ENCODE data around the gene CACTIN.
A peak's percentile ranks its signal among the peaks of the same experiment; 100 is the strongest.

Gene CACTIN

DNA sequence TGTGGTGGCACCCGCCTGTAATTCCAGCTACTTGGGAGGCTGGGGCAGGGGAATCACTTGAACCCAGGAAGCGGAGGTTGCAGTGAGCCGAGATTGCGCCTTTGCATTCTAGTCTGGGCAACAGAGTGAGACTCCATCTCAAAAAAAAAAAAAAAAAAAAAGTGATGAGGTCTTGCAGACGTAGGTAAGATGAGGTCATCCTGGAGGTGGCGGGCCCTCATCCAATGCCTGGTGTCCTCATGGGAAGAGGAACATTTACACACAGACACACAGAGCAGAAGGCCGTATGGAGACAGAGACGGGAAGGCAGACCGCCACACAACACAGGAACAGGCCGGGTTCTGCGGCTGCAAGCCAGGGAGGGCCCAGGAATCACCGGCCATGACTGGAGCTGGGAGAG is 4.4 kb downstream of the CACTIN start:
- no peak for DNase-seq

DNA sequence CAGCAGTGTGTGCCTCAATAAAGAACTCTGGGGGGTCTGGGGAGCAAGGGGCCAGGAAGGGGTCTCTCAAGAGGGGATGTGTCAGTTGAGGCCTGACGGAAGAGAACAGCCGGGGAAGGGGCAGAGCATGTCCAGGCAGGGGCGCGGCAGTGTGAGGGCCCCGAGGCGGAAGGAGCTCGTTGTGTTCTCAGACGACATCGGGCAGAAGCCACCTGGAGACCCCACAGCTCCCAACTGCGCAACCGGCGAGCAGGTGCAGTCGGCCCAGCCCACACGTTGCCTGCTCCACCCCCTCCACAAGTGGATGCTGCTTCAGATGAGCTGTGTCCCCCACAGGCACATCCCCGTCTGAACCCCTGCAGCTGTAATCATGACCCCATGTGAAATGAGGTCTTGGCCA is 4.9 kb downstream of the CACTIN start:
- DNase-seq: no peak

DNA sequence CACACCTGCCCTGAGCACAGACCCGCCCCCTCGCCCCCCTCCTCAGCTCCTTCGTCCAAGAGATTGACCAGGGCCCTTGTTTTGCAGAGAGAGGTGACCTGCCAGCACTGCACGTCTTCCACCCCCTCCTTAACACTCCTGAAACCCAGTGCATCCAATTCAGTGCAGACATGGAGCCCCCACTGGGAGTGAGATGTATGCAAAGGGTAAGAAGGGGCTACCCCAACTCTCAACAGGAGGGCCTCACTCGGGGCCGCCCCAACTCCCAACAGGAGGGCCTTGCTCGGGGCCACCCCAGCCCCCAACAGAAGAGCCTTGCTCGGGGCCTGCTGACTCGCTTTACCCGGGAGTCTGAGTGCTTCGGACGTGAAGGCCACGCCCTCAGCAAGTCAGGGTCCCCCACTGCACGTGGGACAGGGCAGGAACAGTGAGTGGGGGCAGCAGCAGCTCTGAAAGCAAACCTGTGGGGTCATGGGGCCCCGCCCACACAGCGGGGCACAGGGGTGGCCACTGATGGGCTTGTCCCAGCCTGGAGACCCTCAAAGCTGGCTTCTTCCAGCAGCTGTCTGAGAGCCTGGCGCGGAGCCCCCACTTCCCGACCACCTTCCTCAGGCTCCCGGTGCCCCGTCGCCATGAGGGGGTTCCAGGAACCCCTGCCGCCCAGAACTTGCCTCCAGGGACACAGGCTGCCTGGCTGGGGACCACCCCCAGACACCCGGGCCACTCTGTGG is 5.6 kb downstream of the CACTIN start:
- DNase-seq: no peak

DNA sequence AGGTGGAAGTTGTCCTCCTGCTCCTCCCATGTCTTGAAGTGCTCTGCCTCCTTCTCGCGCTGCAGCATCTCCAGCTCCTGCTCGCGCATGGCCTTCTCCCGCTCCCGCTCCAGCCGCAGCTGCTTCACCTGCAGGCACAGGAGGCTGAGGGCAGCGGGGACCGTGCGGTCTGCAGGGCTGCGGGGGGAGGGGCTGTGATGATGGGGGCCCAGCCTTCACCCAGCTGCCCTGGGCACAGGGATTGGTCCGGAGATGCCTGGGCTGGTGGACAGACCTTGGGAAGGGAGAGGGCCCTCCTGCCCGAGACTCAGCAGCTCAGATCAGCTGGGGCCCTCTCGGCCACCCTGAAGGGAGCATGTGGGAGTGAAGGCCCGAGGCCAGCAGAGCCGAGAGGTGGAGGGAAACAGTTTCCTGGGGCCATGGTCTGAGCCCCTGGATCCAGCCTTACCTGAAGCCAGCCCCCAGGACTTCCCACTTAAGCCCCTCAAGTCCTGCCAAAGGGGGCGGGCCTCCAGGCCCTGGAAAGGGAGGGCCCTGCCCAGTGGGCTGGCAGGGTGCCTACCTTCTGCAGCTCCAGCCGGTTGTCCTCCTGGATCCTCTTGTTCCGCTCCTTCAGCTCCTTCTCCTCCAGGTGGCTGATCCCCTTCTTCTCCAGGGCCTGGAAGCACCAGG is 6.3 kb downstream of the CACTIN start:
- DNase-seq: no peak

DNA sequence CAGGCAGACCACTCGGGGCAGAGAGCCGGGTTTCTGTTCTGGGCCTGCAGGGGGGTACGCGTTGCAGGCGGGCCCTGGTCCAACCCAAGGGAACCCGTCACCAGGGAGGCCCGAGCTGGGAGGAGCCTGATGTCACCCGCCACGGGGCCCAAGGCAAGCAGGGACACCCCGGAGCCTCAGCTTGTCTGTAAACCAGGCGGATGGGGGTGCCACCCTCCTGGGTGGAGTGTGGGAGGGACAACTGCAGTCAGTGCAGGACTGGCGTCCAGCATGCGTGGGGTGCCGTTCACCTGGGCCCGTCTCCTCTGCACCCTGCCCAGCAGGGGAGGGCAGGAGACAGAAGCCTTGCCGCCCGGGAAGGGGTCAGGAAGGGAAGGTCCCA is 7.0 kb downstream of the CACTIN start:
- no peak for DNase-seq

DNA sequence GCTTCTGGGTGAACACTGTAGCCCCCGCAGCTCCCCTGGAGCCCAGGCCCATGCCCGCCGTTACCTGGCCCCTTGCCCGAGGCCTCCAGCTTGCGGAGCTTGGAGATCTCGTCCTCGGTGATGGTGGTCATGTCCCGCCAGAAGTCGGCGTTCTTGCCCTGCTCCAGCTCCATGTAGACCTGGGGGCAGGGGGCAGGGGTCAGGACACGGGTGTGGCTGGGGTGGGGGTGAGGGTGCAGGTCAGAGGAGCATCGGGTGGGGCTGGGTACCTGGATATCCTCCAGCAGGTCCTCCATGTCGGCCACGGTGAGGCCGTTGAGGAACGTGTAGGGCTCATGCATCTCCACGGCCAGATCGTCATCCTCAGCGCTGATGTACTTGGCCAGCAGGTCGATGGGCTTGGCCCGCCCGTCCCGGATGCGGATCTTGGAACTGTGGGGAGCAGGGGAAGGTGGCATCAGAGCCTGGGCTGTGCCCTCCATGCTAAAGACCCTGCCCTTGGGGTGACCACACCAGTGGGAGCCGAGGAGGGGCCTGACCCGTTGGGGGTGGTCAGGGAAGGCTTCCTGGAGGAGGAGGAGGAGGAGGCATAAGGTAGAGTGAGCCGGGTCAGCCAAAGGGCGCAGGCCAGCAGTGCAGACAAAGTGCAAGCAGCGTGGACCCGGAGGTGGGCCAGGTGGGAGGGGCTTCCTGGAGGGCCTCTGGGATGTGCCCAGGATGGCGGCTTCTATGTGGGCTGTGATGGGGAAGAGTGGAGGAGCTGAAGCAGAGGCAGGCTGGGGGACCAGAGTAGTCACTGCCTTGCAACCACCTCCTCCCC is 7.6 kb downstream of the CACTIN start:
- no peak for DNase-seq

DNA sequence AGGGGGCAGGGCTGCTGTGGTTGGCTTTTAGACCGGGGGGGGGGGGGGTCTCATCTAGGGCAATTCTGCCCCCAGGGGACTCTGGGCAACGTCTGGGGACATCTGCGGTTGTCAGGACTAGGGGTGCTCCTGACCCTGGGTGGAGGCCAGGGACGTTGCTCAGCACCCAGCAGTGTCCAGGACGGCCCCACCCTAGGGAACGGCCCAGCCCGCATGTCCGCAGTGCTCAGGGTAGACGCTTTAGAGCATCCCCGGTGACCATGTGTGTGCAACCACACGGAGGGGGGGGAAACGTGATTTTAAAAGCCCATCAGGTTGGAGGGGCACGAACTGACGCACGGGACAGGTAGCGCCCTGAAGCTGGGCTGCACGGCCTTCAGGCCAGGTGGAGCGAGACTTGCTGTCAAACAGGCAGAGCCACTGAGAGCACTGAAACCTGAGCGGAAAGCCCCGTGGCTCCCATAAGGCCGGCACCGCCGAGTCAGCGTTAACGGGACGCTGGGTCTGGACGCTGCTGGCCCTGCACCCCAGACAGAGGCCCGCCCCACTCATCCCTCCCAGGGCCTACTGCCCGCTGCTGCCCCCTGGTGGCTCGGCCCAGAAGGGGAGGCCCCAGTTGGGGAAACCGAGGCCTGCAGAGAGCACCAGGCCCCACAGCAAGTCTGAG is 8.3 kb downstream of the CACTIN start:
- DNase-seq: peak; percentile 38

DNA sequence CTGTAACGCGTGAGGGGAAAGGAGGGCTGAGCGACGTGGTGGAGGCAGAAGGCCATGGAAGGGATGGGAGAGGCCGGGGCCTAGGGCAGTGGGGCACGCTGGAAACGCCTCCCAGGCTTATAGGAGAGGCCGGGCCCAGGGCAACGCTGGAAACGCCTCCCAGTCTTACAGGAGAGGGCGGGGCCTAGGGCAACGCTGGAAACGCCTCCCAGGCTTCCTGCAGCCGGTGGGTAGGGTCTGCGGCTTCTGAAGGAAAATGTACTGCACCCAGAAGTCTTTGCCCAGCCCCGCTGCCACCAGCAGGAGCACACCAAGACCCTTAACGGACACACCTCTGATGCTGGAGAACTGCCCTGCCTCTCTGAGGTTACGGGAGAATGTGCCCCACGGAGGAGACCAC is 9.1 kb downstream of the CACTIN start:
- DNase-seq: no peak

DNA sequence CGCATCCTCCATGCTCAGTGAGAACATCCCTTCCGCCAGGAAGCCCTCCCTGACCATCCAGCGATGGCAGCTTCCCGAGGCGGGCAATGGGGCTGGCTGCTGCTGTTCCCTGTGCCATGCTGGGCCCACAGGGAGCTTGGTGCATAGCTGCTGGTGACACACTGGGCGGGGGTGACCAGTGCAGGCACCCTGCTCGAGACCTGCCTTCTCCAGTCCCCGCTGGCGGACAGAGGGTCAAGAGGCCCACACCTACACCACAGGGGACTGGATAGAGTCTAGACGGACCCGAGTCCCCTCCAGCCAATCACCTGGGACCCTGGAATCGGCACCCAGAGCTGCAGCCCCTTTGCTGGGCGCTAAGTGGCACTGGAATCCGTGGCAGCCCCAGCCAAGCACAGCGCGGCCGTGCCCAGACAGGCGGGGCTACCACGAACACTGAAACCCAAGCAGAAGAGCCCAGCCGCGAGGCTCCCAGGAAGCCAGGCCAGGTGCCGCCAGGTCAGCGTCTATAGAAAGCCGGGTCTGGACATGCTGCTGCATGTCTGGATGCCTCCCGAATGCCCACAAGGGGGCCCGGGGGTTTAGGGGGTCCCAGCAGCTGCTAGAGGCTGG is 11.0 kb downstream of the CACTIN start:
- no peak for DNase-seq

DNA sequence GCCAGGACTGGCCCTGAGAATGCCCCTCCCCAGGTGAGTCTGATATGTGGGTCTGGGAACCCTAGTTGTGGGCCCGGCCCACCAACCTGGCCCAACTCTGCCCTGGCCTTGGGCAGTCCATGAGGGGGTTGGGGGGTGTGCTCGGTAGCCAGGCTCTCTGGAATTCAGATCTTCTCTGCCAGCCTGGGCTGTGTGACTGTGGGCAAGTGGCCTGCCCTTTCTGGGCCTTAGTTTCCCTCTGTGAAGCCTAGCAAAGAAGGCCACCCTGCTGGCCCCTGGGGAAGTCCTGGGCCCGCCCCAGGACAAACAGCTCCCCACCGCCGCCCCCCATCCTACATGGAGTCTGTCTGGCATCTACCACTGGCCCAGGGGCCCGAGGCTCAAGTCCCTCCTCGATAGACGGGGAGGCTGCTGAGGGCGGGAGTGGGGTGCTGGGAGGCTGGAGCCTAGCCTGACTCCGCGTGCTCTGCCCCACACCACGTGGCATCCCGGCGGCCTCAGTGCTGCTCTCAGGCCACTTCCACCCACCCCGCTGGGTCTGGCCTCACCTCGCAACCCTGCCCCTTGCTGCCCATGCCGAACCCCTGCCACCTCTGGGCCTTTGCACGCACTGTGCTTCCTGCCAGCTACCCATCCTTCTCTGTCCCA is 11.6 kb downstream of the CACTIN start:
- DNase-seq: no peak

DNA sequence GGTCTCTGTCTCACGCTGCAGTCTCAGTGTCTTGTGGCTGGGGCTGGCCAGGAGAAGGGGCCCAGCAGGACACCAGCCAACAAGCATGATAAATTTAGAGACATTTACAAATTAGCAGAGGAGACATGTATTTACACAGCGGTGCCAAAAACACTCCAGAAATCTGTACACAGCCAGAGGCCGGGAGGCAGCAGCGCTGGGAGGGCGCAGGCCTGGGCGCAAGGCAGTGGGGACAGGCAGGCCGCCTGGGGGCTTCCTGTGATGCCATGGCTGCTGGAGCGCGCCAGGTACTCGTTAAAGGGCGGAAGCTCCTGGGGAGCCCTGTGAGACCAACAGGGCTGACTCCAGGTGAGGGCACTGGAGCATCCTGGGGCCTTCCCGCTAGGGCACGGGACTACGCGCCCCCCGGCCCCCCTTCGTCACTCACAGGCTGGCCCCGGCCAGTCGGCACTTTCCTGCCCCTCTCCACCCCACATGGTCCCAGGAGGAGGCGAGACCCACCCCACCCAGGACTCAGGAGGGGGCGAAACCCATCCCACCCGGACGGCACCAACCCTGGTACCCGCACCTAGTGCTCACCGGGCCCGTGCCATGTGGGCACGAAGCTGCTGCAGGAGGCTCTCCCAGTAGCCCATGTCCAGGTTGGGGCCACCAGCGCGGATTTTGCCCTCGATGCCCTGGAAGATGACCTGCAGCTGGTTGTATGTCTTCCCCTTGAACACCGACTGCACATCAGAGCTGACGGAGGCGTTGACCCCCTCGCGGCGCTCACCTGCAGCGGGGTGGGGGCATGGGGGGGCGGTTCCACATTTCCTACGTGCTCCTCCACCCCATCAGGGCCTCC is 12.6 kb downstream of the CACTIN start:
- DNase-seq: no peak

DNA sequence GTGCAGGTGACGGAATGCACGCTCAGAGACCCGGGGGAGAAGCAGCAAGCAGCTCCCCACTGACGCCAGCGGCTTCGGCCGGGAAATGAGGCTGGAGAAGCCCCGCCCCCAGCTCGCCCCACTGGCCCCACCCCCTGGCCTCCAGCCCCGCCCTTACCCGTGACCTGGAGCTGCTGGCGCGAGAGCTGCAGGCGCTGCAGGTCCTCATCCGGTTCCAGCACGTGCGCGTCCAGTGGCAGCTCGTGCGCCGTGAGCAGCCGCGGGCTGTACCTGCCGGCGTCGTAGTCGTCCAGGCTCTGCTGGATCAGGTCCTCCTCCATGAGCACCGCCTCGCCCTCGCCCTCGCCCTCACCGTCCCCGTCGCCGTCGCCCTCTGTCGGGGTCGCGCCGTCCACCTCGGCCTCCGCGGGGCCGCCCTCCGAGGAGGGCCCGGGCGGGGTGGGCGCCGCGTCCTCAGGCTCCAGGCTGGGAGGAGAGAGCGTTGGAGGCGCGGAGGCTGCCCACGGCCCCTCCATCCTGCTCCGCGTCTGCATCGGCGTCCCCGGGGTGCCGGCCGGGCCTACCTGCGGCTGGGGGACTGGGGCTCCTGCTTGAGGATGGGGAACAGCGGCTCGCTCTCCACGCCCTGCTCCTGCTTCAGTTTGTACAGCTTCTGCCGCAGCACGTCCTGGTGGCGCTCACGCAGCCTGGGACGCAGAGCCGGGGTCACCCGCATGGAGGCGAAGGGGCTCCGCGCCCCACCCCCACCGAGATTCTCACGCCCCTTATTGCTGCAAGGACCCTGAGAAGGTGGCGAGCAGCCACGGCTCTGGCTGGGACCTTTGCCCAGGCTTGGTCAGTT is 13.5 kb downstream of the CACTIN start:
- DNase-seq: no peak

DNA sequence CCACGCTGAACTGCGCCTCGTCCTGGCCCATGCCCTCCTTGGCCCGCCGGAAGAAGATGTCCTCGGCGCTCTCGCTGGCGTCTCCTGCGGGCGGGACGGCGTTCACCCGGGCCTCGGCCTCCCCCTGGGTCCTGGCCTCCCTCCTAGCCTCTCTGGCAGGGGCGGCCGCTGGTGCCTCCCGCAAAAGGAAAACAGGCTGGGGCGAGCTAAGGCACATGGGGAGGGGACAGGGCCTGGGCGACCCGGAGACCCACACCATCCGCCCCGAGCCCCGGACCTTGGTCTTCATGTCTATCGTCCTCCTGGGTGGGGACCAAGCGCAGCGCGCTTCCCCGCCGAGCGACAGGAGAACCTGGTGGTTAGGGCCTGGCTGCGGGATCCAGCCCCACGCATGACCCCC is 14.3 kb downstream of the CACTIN start:
- no peak for DNase-seq

DNA sequence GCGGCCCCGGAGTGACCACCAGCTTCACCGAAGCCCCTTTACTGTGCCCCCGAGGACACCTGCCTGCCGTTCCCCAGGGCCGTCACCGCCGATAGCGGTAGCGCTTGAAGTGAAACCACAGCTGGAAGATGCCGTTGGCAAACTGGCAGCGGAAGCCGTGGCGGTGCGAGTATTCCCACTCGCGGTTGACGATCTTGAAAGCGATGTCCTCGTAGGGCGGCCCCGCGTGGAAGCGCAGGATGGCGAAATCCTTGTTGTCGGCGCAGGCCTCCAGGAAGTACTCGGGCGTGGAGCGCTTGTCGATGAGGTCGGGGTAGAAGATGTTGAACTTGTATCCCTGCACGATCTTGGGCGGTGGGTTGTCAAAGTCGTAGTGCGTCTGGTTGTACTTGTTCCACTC is 14.7 kb downstream of the CACTIN start:
- no peak for DNase-seq

DNA sequence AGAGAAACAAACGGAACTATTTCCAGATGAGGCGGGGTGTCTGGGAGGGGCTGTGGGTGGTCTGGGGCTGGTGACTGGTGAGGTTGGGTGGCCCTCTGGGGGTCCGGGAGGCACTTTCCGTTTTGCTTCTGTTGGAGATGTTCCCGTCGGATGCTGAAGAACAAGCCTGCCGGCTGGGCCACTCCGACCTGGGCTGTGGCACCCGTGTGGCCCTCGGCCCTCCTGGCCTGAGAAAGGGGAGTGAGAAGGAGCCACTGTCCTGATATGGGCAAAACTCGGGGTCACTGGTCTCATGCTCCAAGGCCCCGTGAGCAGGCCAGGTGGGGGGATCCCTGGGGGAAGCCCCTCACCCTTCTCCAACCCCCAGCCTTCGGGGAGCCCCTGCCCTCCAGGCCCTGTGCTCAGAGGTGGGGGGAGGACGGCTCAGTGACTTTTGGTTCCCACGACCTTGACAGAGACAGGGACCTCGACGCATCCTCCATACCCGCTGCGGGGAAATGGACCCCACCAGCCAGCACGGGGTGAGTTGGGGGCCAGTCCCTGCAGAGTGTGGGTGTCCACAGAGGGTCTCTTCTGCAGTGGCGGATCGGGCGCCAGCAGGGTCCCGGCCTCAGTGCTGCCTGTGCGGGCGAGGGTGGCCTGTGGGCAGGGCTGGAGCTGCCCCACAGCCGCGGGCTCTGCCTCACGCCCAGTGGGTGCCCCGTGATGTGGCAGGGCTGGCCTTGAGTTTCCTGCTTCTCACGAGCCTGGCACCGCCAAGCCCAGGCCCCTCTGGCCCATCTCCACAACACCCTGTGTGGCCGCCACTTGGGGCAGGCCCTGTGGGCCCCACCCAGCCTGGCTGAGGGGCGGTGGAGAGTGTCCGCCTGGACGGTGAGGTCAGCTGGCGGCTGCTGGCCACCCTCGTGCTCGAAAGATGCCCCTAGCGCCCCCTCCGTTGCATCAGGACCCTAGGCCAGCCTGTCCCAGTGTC is 15.6 kb downstream of the CACTIN start:
- DNase-seq: no peak

DNA sequence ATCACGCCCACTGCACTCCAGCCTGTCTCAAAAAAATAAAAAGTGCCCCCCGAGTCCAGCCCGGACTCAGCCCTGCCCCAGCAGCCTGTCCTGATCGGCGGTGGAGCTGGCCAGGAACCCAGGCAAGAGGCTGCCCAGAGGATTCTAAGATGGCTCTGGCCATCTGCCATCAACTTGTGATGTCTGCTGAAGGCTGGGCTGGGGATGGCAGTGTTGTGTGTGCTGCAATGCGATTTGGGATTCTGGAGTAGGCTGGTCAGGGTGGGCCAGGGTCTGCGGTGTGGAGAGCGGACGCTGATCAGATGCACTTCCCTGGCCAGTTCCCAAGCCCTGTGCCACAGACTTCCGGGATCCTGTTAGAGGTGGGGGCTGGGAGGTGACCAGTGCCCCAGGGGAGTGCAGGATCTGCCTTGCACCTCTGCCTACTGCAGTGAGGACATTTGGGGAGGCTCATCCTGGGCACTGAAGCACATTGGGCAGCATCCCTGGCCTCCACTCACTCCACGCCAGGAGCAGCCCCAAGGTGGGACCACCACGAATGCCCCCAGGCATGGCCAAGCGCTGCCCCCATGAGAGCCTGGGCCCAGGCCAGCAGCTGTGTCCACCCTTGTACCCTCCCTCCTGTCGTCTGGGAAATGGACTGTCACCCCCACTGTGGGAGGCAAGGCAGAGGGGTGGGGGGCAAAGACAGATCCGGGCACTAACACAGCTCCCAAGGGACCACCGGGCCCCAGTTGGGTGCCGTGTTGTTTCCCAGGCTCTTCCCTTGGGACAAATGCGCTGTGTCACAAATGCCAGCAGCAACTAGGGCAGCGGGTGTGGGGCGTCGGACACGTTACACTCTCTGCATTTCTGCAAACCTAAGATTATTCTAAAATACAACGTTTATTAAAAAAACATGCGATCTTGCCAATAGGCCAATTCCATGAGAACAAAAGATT is 16.5 kb downstream of the CACTIN start:
- DNase-seq: no peak

DNA sequence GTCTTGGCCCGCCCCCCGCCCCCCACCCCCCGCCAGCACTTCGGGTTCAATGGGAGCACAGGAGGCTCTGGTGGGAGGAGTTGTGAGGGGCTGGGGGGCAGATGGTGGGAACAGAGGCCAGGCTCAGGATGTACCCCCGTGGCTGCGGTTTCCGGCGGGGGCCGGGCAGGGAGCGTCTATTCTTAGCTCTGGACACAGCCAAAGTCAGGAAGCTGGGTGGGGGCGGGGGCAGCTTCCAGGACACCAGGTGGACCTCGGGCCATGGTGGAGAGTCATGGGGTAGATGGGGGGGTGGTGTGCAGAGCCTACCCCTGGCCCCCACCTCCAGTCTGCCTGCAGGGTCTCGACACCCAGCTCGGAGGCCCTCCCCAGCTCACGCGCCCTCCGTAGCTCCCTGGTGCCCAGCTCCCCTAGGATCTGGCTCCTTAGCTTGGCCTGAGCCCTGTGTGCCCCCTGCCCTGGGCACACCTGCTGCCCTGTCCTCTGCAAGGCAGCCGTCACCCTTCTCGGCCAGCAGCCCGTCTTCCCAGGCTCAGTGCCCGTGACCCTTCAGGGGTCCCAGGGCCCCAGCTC is 17.8 kb downstream of the CACTIN start:
- no peak for DNase-seq

Data from activated T-cell treated with anti-CD3 and anti-CD28 coated beads for 4 hours (primary cell).